ENCODE data around the gene NAPSA. TPM values are rescaled to one million over a fixed set of nuclear protein-coding genes. Genes with fewer than 3 reads are reported as not detected.

The NAPSA gene
- total and polyA plus RNA-seq, 9 of the 15 experiments (the other 6 are each of a cell fraction or from before 2014, with no cell fraction given) = 0.25 to 1.9 (median 0.69) TPM

GRCh38 chr19:50333235-50333736 lies 32.2 kb downstream of the NAPSA start (continued):
- peak; percentile 39; the same call in 1 of the 2 replicates for TF ChIP-seq HMBOX1 (IDR thresholded peaks at IDR 0.05)
- TF ChIP-seq HNRNPLL (IDR thresholded peaks at IDR 0.05; ENCODE audit: low read depth, low read length, poor library complexity, severe bottlenecking) = no peak
- TF ChIP-seq CEBPG (CRISPR knock-in tag; IDR thresholded peaks at IDR 0.05) = no peak
- TF ChIP-seq CEBPG (tag; conservative IDR thresholded peaks at IDR 0.05 in 1 of 2, IDR thresholded peaks at IDR 0.05 in 1 of 2) = no peak
- no peak; the same call in 1 of the 2 replicates for TF ChIP-seq ZBTB1 (CRISPR knock-in tag; IDR thresholded peaks at IDR 0.05; ENCODE audit: borderline replicate concordance, low read depth)
- TF ChIP-seq FOXA3 (CRISPR knock-in tag; conservative IDR thresholded peaks at IDR 0.05 in 1 of 2, IDR thresholded peaks at IDR 0.05 in 1 of 2) = no peak
- no peak for TF ChIP-seq CEBPB (tag; IDR thresholded peaks at IDR 0.05)
- TF ChIP-seq NR4A1 (CRISPR knock-in tag; IDR thresholded peaks at IDR 0.05) = no peak
- TF ChIP-seq NR4A1 (tag; IDR thresholded peaks at IDR 0.05) = no peak
- TF ChIP-seq FIP1L1 (IDR thresholded peaks at IDR 0.05; ENCODE audit: low read depth, low read length, poor library complexity, severe bottlenecking) = no peak
- TF ChIP-seq MECOM (CRISPR knock-in tag; IDR thresholded peaks at IDR 0.05) = no peak
- TF ChIP-seq CREB1 (IDR thresholded peaks at IDR 0.05) = peak; percentile 60; the same call in 1 of the 2 replicates
- TF ChIP-seq CREB1 (CRISPR knock-in tag; IDR thresholded peaks at IDR 0.05) = peak; percentile 66; the same call in 1 of the 2 replicates
- no peak for TF ChIP-seq RBBP5 (IDR thresholded peaks at IDR 0.05; ENCODE audit: borderline replicate concordance, insufficient read depth, low read length, poor library complexity, severe bottlenecking)
- TF ChIP-seq ZNF407 (IDR thresholded peaks at IDR 0.05; ENCODE audit: low read depth) = no peak
- no peak for TF ChIP-seq ZFP1 (CRISPR knock-in tag; IDR thresholded peaks at IDR 0.05)
- no peak for TF ChIP-seq KAT8 (IDR thresholded peaks at IDR 0.05; ENCODE audit: low read depth)
- TF ChIP-seq SNRNP70 (optimal IDR thresholded peaks at IDR 0.05; ENCODE audit: low read depth, low read length) = no peak
- TF ChIP-seq U2AF2 (optimal IDR thresholded peaks at IDR 0.05; ENCODE audit: low read depth, low read length) = no peak
- TF ChIP-seq ZNF57 (CRISPR knock-in tag; IDR thresholded peaks at IDR 0.05) = no peak

Measured in K562 (cell line).